ENCODE results near the gene ADSS2. TPM values are rescaled to one million over a fixed set of nuclear protein-coding genes. Genes with fewer than 3 reads are reported as not detected.
"Not testable (repeated sequence)": the region's sequence is repeated elsewhere in the genome, so short reads cannot be mapped to it uniquely, and the experiment has no call there.

ADSS2 gene
- total RNA-seq, 1 experiment from 2014 or later, result 76.7 TPM

- POLR2A ChIA-PET (ENCODE audit: unreplicated experiment), result interaction anchor here (0.6 to 1.4 kb wide), 3 partner anchors 35 to 104 kb away, joined by 4 to 8 read pairs (median 5); partner anchors contain the start of gene CATSPERE
Measured at GRCh38 chr1:244496186-244496585, 44.5 kb upstream of the ADSS2 start.

GRCh38 chr1:244494653-244495052 is 42.9 kb upstream of the ADSS2 start:
- no peaks in the 10 kb centered on the region for H3K9me2 ChIP-seq (ENCODE audit: insufficient read depth)
- H3K27me3 ChIP-seq (ENCODE audit: insufficient read depth, low read depth), result no peaks in the 10 kb centered on the region
- H3K36me3 ChIP-seq (ENCODE audit: low read depth), result no peaks in the 10 kb centered on the region
- H3K4me2 ChIP-seq, result no peak overlapping the region
- H3K9me3 ChIP-seq (ENCODE audit: insufficient read depth, low read depth), result 0 out of 2 replicates have a peak, but pooled peaks cover 2% of the 10 kb centered on the region
- H3K79me2 ChIP-seq (ENCODE audit: low read depth), result no peaks in the 10 kb centered on the region
- no TSS peak for BruUV-seq (replicated peaks)
- H3K4me3 ChIP-seq, result no peak overlapping the region
- no peaks in the 10 kb centered on the region for H4K20me1 ChIP-seq (ENCODE audit: insufficient read depth)
- intact Hi-C loops (cut with micrococcal nuclease; ENCODE audit: unreplicated experiment), result no loop called here
- H3K4me1 ChIP-seq (replicated peaks; ENCODE audit: insufficient read depth), result peaks cover 9% of the 10 kb centered on the region; the same call in 1 of the 2 replicates
- H3K27ac ChIP-seq, result no peak overlapping the region
- TF ChIP-seq EZH2 (IDR thresholded peaks at IDR 0.05; ENCODE audit: low read depth), result no peak
- TF ChIP-seq CTCF (conservative IDR thresholded peaks at IDR 0.05), result no peak
- H3F3A ChIP-seq (ENCODE audit: insufficient read depth, low read depth), result no peaks in the 10 kb centered on the region
- DNase-seq, result no peak
- no peak overlapping the region for H2AFZ ChIP-seq
- CTCF ChIA-PET, result no interaction called here
- POLR2A ChIA-PET (ENCODE audit: unreplicated experiment), result no interaction called here

More at GRCh38 chr1:244496186-244496585, 44.5 kb upstream of the ADSS2 start:
- Histone ChIP-seq H3K4me1 (replicated peaks; ENCODE audit: insufficient read depth) (peaks cover 9% of the 10 kb centered on the region; the same call in 1 of the 2 replicates), H3K79me2 (ENCODE audit: low read depth) (no peaks in the 10 kb centered on the region), H3K9me3 (ENCODE audit: insufficient read depth, low read depth) (0 out of 2 replicates have a peak, but pooled peaks cover 2% of the 10 kb centered on the region), H3K4me3 (no peak overlapping the region), H2AFZ (no peak overlapping the region), H3K27ac (no peak overlapping the region), H3K9me2 (ENCODE audit: insufficient read depth) (no peaks in the 10 kb centered on the region), H3K27me3 (ENCODE audit: insufficient read depth, low read depth) (no peaks in the 10 kb centered on the region), H3K36me3 (ENCODE audit: low read depth) (no peaks in the 10 kb centered on the region), H3K4me2 (0 out of 2 replicates have a peak overlapping the region, but pooled peaks have one; percentile 11), H4K20me1 (ENCODE audit: insufficient read depth) (no peaks in the 10 kb centered on the region), H3F3A (ENCODE audit: insufficient read depth, low read depth) (no peaks in the 10 kb centered on the region)
- intact Hi-C loops (cut with micrococcal nuclease; ENCODE audit: unreplicated experiment), result no loop called here
- no TSS peak for BruUV-seq (replicated peaks)
- CTCF ChIA-PET, result no interaction called here
- DNase-seq, result peak; percentile 35 to 66
- TF ChIP-seq CTCF (conservative IDR thresholded peaks at IDR 0.05) (no peak), EZH2 (IDR thresholded peaks at IDR 0.05; ENCODE audit: low read depth) (no peak)

- H3K4me1 ChIP-seq (replicated peaks; ENCODE audit: insufficient read depth); H2AFZ ChIP-seq; H3K4me3 ChIP-seq; H3F3A ChIP-seq (ENCODE audit: insufficient read depth, low read depth); intact Hi-C loops (cut with micrococcal nuclease; ENCODE audit: unreplicated experiment); H3K79me2 ChIP-seq (ENCODE audit: low read depth); H3K9me2 ChIP-seq (ENCODE audit: insufficient read depth); CTCF ChIA-PET; H3K27ac ChIP-seq; DNase-seq; H3K4me2 ChIP-seq; H3K9me3 ChIP-seq (ENCODE audit: insufficient read depth, low read depth); BruUV-seq (replicated peaks); H3K36me3 ChIP-seq (ENCODE audit: low read depth); POLR2A ChIA-PET (ENCODE audit: unreplicated experiment); H3K27me3 ChIP-seq (ENCODE audit: insufficient read depth, low read depth); H4K20me1 ChIP-seq (ENCODE audit: insufficient read depth): not testable (repeated sequence)
Measured at GRCh38 chr1:244484971-244485370, 33.3 kb upstream of the ADSS2 start.

GRCh38 chr1:244473059-244473605 is 21.4 kb upstream of the ADSS2 start:
- Histone ChIP-seq H3K4me1 (replicated peaks; ENCODE audit: insufficient read depth) (no peaks in the 10 kb centered on the region), H3K9me2 (ENCODE audit: insufficient read depth) (no peaks in the 10 kb centered on the region), H3K4me2 (no peak overlapping the region), H3K9me3 (ENCODE audit: insufficient read depth, low read depth) (no peaks in the 10 kb centered on the region), H2AFZ (no peak overlapping the region), H3K36me3 (ENCODE audit: low read depth) (no peaks in the 10 kb centered on the region), H3F3A (ENCODE audit: insufficient read depth, low read depth) (no peaks in the 10 kb centered on the region; the same call in 1 of the 2 replicates), H3K79me2 (ENCODE audit: low read depth) (no peaks in the 10 kb centered on the region), H4K20me1 (ENCODE audit: insufficient read depth) (no peaks in the 10 kb centered on the region), H3K4me3 (no peak overlapping the region), H3K27ac (no peak overlapping the region), H3K27me3 (ENCODE audit: insufficient read depth, low read depth) (no peaks in the 10 kb centered on the region)
- DNase-seq, result no peak
- ChIA-PET POLR2A (ENCODE audit: unreplicated experiment) (no interaction called here), CTCF (no interaction called here)
- intact Hi-C loops (cut with micrococcal nuclease; ENCODE audit: unreplicated experiment), result no loop called here
- TF ChIP-seq EZH2 (IDR thresholded peaks at IDR 0.05; ENCODE audit: low read depth) (no peak), CTCF (conservative IDR thresholded peaks at IDR 0.05) (no peak)
- BruUV-seq (replicated peaks), result no TSS peak

All from PC-9 (cell line).